WTC11 (cell line): ENCODE measurements around the gene DENND1C. TPM values are rescaled to one million over a fixed set of nuclear protein-coding genes. Genes with fewer than 3 reads are reported as not detected.

Experiments
- ATAC-seq: fragments of 200-7000 bp; cut with Tn5 transposase; 2 replicates; pipeline ENCODE4 v1.10.0; 2021; ENCODE audit warnings: mild to moderate bottlenecking, moderate library complexity
- CTCF ChIA-PET: fragments of 300-600 bp; sonication (Branson Sonifier 250); formaldehyde crosslinking; loops from one replicate; lab custom pipeline; 2021; ENCODE audit warnings: antibody characterized with exemption; lab: Charles Lee
- POLR2A ChIA-PET: fragments of 350-600 bp; sonication (Branson Sonifier 250); formaldehyde crosslinking; loops from one replicate; lab custom pipeline; 2021; ENCODE audit warnings: antibody characterized with exemption; lab: Charles Lee
- DNase-seq: peaks from one replicate; pipeline ENCODE4 v3.0.0; 2021; ENCODE audit warnings: low spot score
- H3K27ac Mint-ChIP-seq: 2 replicates; pipeline ENCODE4 v1.8.0; 2021; ENCODE audit warnings: mixed read lengths
- H3K27me3 Mint-ChIP-seq: 2 replicates; pipeline ENCODE4 v1.8.0; 2021; ENCODE audit warnings: low read depth, mild to moderate bottlenecking, moderate library complexity, mixed read lengths
- H3K36me3 Mint-ChIP-seq: 2 replicates; pipeline ENCODE4 v1.8.0; 2021; ENCODE audit warnings: mixed read lengths
- H3K4me1 Mint-ChIP-seq: 2 replicates; pipeline ENCODE4 v1.8.0; 2022; ENCODE audit warnings: mixed read lengths
- H3K4me3 Mint-ChIP-seq: 2 replicates; pipeline ENCODE4 v1.8.0; 2021; ENCODE audit warnings: mild to moderate bottlenecking, moderate library complexity, mixed read lengths
- H3K9me3 Mint-ChIP-seq: 2 replicates; pipeline ENCODE4 v1.8.0; 2021; ENCODE audit warnings: mixed read lengths
- ATF2 ChIP-seq: sonication (generic); formaldehyde crosslinking; IDR thresholded peaks from 2 replicates; pipeline ENCODE4 v1.8.1; 2022; ENCODE audit warnings: low read depth, missing genetic modification reagents, borderline replicate concordance
- FOXK1 ChIP-seq: sonication (generic); formaldehyde crosslinking; IDR thresholded peaks from 2 replicates; pipeline ENCODE4 v1.8.0; 2022; ENCODE audit warnings: mild to moderate bottlenecking, moderate library complexity, missing genetic modification reagents
- FOXP1 ChIP-seq: sonication (generic); formaldehyde crosslinking; IDR thresholded peaks from 2 replicates; pipeline ENCODE4 v1.8.0; 2022; ENCODE audit warnings: missing genetic modification reagents, mild to moderate bottlenecking, moderate library complexity, borderline replicate concordance
- GABPB1 ChIP-seq: sonication (generic); formaldehyde crosslinking; IDR thresholded peaks from 2 replicates; pipeline ENCODE4 v1.8.1; 2023; ENCODE audit warnings: mild to moderate bottlenecking, missing genetic modification reagents
- IRF1 ChIP-seq: sonication (generic); formaldehyde crosslinking; IDR thresholded peaks from 2 replicates; pipeline ENCODE4 v1.8.0; 2023; ENCODE audit warnings: missing genetic modification reagents
- MYBL2 ChIP-seq: sonication (generic); formaldehyde crosslinking; IDR thresholded peaks from 2 replicates; pipeline ENCODE4 v1.8.1; 2023; ENCODE audit warnings: mild to moderate bottlenecking, moderate library complexity, missing genetic modification reagents
- NFE2L1 ChIP-seq: sonication (generic); formaldehyde crosslinking; IDR thresholded peaks from 2 replicates; pipeline ENCODE4 v1.8.1; 2023; ENCODE audit warnings: missing genetic modification reagents
- NFYB ChIP-seq: sonication (generic); formaldehyde crosslinking; conservative IDR thresholded peaks from 2 replicates; pipeline ENCODE4 v1.8.0; 2022; ENCODE audit warnings: low read depth, missing genetic modification reagents
- NR2C2 ChIP-seq: sonication (generic); formaldehyde crosslinking; IDR thresholded peaks from 2 replicates; pipeline ENCODE4 v1.8.0; 2022; ENCODE audit warnings: mild to moderate bottlenecking, missing genetic modification reagents
- RORB ChIP-seq: fragments of 250-450 bp; sonication (Bioruptor Pico); IDR thresholded peaks from 2 replicates; pipeline ENCODE4 v1.9.0; 2021; ENCODE audit warnings: mild to moderate bottlenecking
- SMAD3 ChIP-seq: sonication (generic); formaldehyde crosslinking; IDR thresholded peaks from 2 replicates; pipeline ENCODE4 v1.8.0; 2022; ENCODE audit warnings: missing genetic modification reagents, mild to moderate bottlenecking, borderline replicate concordance
- TEAD1 ChIP-seq: sonication (generic); formaldehyde crosslinking; IDR thresholded peaks from 2 replicates; pipeline ENCODE4 v1.8.0; 2022; ENCODE audit warnings: mild to moderate bottlenecking, missing genetic modification reagents
- total RNA-seq: library from RNA; stranded (reverse); gene quantifications from 3 replicates; pipeline ENCODE4 v1.2.3, GENCODE V29; 2021
- TF ChIP-seq, protein P1 (sequence below): fragments of 200-600 bp; IDR thresholded peaks from 2 replicates; pipeline ENCODE4 v1.8.0; 2022; ENCODE audit warnings: antibody characterized with exemption
- TF ChIP-seq, protein P2 (sequence below): sonication (generic); formaldehyde crosslinking; conservative IDR thresholded peaks from 2 replicates; pipeline ENCODE4 v1.8.1; 2022; ENCODE audit warnings: mild to moderate bottlenecking, missing genetic modification reagents
- TF ChIP-seq, protein P3 (sequence below): sonication (generic); formaldehyde crosslinking; IDR thresholded peaks from 2 replicates; pipeline ENCODE4 v1.8.1; 2023; ENCODE audit warnings: mild to moderate bottlenecking, missing genetic modification reagents
- TF ChIP-seq, protein P4 (sequence below): sonication (generic); formaldehyde crosslinking; IDR thresholded peaks from 2 replicates; pipeline ENCODE4 v1.8.0; 2022; ENCODE audit warnings: mild to moderate bottlenecking, missing genetic modification reagents
- TF ChIP-seq, protein P5 (sequence below): sonication (generic); formaldehyde crosslinking; IDR thresholded peaks from 2 replicates; pipeline ENCODE4 v1.8.1; 2023; ENCODE audit warnings: mild to moderate bottlenecking, missing genetic modification reagents, moderate library complexity
- TF ChIP-seq, protein P6 (sequence below): sonication (generic); formaldehyde crosslinking; IDR thresholded peaks from 2 replicates; pipeline ENCODE4 v1.8.0; 2023; ENCODE audit warnings: missing genetic modification reagents, mild to moderate bottlenecking, borderline replicate concordance

The DENND1C gene
- total RNA-seq, 1 experiment from 2014 or later: 4.3 TPM

GRCh38 chr19:6464070-6464873 is 17.3 kb downstream of the DENND1C start, which contains the start of gene CRB3 (continued):
- TF ChIP-seq, protein P1, sequence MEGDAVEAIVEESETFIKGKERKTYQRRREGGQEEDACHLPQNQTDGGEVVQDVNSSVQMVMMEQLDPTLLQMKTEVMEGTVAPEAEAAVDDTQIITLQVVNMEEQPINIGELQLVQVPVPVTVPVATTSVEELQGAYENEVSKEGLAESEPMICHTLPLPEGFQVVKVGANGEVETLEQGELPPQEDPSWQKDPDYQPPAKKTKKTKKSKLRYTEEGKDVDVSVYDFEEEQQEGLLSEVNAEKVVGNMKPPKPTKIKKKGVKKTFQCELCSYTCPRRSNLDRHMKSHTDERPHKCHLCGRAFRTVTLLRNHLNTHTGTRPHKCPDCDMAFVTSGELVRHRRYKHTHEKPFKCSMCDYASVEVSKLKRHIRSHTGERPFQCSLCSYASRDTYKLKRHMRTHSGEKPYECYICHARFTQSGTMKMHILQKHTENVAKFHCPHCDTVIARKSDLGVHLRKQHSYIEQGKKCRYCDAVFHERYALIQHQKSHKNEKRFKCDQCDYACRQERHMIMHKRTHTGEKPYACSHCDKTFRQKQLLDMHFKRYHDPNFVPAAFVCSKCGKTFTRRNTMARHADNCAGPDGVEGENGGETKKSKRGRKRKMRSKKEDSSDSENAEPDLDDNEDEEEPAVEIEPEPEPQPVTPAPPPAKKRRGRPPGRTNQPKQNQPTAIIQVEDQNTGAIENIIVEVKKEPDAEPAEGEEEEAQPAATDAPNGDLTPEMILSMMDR: no peak
- no peak for TF ChIP-seq IRF1 (CRISPR knock-in tag)
- TF ChIP-seq, protein P2, sequence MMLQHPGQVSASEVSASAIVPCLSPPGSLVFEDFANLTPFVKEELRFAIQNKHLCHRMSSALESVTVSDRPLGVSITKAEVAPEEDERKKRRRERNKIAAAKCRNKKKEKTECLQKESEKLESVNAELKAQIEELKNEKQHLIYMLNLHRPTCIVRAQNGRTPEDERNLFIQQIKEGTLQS: no peak
- TF ChIP-seq SMAD3: no peak
- no peak for TF ChIP-seq RORB (CRISPR knock-in tag)
- TF ChIP-seq, protein P3, sequence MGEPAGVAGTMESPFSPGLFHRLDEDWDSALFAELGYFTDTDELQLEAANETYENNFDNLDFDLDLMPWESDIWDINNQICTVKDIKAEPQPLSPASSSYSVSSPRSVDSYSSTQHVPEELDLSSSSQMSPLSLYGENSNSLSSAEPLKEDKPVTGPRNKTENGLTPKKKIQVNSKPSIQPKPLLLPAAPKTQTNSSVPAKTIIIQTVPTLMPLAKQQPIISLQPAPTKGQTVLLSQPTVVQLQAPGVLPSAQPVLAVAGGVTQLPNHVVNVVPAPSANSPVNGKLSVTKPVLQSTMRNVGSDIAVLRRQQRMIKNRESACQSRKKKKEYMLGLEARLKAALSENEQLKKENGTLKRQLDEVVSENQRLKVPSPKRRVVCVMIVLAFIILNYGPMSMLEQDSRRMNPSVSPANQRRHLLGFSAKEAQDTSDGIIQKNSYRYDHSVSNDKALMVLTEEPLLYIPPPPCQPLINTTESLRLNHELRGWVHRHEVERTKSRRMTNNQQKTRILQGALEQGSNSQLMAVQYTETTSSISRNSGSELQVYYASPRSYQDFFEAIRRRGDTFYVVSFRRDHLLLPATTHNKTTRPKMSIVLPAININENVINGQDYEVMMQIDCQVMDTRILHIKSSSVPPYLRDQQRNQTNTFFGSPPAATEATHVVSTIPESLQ (CRISPR knock-in tag): no peak
- TF ChIP-seq, protein P4, sequence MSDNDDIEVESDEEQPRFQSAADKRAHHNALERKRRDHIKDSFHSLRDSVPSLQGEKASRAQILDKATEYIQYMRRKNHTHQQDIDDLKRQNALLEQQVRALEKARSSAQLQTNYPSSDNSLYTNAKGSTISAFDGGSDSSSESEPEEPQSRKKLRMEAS (CRISPR knock-in tag): peak; percentile 77; the same call in 1 of the 2 replicates
- TF ChIP-seq FOXK1: peak; percentile 62; the same call in 1 of the 2 replicates
- peak; percentile 22; the same call in 1 of the 2 replicates for TF ChIP-seq FOXP1 (CRISPR knock-in tag)
- TF ChIP-seq, protein P5, sequence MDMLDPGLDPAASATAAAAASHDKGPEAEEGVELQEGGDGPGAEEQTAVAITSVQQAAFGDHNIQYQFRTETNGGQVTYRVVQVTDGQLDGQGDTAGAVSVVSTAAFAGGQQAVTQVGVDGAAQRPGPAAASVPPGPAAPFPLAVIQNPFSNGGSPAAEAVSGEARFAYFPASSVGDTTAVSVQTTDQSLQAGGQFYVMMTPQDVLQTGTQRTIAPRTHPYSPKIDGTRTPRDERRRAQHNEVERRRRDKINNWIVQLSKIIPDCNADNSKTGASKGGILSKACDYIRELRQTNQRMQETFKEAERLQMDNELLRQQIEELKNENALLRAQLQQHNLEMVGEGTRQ (CRISPR knock-in tag): peak; percentile 98
- TF ChIP-seq NFYB (CRISPR knock-in tag): no peak

DNA sequence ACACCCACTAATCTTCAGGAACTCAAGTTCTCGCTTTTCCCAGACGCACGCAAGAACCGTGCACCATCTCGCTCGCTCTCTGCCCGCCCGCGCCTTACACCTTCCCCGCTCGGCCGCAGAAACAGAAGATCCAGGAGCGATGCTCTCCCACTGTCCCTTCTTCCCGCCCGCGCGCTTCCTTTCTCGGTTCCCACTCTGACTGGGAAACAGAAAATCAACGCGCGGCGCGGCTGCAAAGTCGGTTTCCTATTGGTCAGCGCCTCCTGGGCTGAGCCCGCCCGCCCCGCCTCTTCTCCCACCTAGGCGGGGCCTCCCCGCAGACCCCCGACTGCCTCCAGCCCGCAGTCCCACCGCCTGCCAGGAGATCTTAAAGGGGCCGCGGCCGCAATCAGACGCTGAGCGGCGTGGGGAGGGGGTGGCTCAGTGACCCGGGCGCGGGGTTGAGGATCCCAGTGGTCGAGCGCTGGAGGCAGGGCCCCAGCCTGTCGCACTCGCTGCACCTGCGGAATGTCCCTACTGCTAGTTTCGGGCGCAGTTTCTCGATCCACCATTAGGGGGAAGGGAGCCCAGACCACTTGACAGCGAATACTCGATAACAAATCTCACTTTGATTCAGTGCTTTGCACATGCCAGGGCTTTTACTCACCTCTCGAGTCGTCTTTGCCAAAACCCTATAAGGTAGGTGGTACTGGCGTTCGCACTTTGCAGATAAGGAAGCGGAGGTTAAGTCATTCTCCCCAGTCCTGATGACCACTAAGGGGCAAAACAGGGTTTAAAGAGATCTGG is 21.3 kb downstream of the DENND1C start:
- Mint-ChIP-seq H3K4me3 (peak overlapping the region; percentile 98), H3K27me3 (peaks cover 13% of the 10 kb centered on the region), H3K9me3 (no peaks in the 10 kb centered on the region), H3K36me3 (peaks cover 9% of the 10 kb centered on the region), H3K27ac (peak overlapping the region; percentile 99), H3K4me1 (peaks cover 19% of the 10 kb centered on the region)
- ATAC-seq: peak; percentile 71
- peak; percentile 97 for DNase-seq
- POLR2A ChIA-PET: interaction anchor here (0.6 to 1.6 kb wide), 3 partner anchors 16 to 441 kb away, joined by 7 to 13 read pairs (median 7); no protein-coding TSS in a partner anchor
- CTCF ChIA-PET: interaction anchor here (0.6 to 1.3 kb wide), 7 partner anchors 14 to 254 kb away, joined by 3 to 10 read pairs (median 3); no protein-coding TSS in a partner anchor
- TF ChIP-seq ATF2 (CRISPR knock-in tag) (no peak), MYBL2 (CRISPR knock-in tag) (0 out of 2 replicates have a peak, but pooled peaks have one; percentile 38), TEAD1 (peak; percentile 64; the same call in 1 of the 2 replicates), NFE2L1 (CRISPR knock-in tag) (0 out of 2 replicates have a peak, but pooled peaks have one; percentile 49), NR2C2 (CRISPR knock-in tag) (no peak), GABPB1 (0 out of 2 replicates have a peak, but pooled peaks have one; percentile 11)
- TF ChIP-seq, protein P1: peak; percentile 50
- TF ChIP-seq, protein P6, sequence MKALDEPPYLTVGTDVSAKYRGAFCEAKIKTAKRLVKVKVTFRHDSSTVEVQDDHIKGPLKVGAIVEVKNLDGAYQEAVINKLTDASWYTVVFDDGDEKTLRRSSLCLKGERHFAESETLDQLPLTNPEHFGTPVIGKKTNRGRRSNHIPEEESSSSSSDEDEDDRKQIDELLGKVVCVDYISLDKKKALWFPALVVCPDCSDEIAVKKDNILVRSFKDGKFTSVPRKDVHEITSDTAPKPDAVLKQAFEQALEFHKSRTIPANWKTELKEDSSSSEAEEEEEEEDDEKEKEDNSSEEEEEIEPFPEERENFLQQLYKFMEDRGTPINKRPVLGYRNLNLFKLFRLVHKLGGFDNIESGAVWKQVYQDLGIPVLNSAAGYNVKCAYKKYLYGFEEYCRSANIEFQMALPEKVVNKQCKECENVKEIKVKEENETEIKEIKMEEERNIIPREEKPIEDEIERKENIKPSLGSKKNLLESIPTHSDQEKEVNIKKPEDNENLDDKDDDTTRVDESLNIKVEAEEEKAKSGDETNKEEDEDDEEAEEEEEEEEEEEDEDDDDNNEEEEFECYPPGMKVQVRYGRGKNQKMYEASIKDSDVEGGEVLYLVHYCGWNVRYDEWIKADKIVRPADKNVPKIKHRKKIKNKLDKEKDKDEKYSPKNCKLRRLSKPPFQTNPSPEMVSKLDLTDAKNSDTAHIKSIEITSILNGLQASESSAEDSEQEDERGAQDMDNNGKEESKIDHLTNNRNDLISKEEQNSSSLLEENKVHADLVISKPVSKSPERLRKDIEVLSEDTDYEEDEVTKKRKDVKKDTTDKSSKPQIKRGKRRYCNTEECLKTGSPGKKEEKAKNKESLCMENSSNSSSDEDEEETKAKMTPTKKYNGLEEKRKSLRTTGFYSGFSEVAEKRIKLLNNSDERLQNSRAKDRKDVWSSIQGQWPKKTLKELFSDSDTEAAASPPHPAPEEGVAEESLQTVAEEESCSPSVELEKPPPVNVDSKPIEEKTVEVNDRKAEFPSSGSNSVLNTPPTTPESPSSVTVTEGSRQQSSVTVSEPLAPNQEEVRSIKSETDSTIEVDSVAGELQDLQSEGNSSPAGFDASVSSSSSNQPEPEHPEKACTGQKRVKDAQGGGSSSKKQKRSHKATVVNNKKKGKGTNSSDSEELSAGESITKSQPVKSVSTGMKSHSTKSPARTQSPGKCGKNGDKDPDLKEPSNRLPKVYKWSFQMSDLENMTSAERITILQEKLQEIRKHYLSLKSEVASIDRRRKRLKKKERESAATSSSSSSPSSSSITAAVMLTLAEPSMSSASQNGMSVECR (CRISPR knock-in tag): 0 out of 2 replicates have a peak, but pooled peaks have one; percentile 43
